AG04450 (cell line): Measurements from ENCODE around the gene DUSP1. TPM values are rescaled to one million over a fixed set of nuclear protein-coding genes. Genes with fewer than 3 reads are reported as not detected.

Experiments used
- CTCF ChIA-PET: fragments of 300-600, 350-600 bp; formaldehyde crosslinking; extraction: SDS; loops from one replicate; lab custom pipeline; 2022; ENCODE audit warnings: antibody characterized with exemption, inconsistent platforms; lab: Charles Lee
- POLR2A ChIA-PET: fragments of 350-600 bp; formaldehyde crosslinking; extraction: SDS; loops from one replicate; lab custom pipeline; 2021; ENCODE audit warnings: antibody characterized with exemption, inconsistent platforms; lab: Yijun Ruan, JAX
- DNase-seq: peaks from one replicate; pipeline ENCODE4 v3.0.0-alpha.2; 2011; ENCODE audit warnings: low read depth, low spot score
- H3K27ac ChIP-seq: one replicate; pipeline ENCODE4 v1.5.1; 2012; ENCODE audit warnings: low read depth, low read length, control low read depth
- H3K27me3 ChIP-seq: one replicate; pipeline ENCODE4 v1.6.0; 2012; ENCODE audit warnings: low read length; ENCODE audit not compliant: control insufficient read depth, insufficient read depth
- H3K4me3 ChIP-seq: 2 replicates; pipeline ENCODE4 v1.5.1; 2011; ENCODE audit warnings: mild to moderate bottlenecking, low read depth, low read length, control low read depth
- H3K9me3 ChIP-seq: 2 replicates; pipeline ENCODE4 v1.5.1; 2012; ENCODE audit warnings: low read length; ENCODE audit not compliant: control insufficient read depth, insufficient read depth
- CTCF ChIP-seq: IDR thresholded peaks from 2 replicates; pipeline ENCODE4 v1.5.1; 2011; ENCODE audit warnings: low read depth, low read length, control low read depth, inconsistent platforms
- polyA plus RNA-seq: library from polyadenylated mRNA; depleted of rRNA; stranded (reverse); fragments of >200 nt; gene quantifications from 2 replicates; pipeline ENCODE4 v1.2.3, GENCODE V29; 2011

Gene DUSP1
- polyA plus RNA-seq, 1 experiment, result 98.8 TPM

- POLR2A ChIA-PET, result interaction anchor here (0.7 kb wide), 1 partner anchor 12 kb away, joined by 3 read pairs; no protein-coding TSS in a partner anchor
- Histone ChIP-seq H3K27me3 (peaks cover 4% of the 10 kb centered on the region), H3K9me3 (no peaks in the 10 kb centered on the region; the same call in 1 of the 2 replicates), H3K4me3 (no peak overlapping the region), H3K27ac (no peak overlapping the region)
- TF ChIP-seq CTCF, result no peak
- DNase-seq, result no peak
- CTCF ChIA-PET, result interaction anchor here (1.0 to 1.6 kb wide), 3 partner anchors 8 to 210 kb away, joined by 3 to 7 read pairs (median 4); no protein-coding TSS in a partner anchor
Measured at GRCh38 chr5:172722327-172722815, 48.6 kb downstream of the DUSP1 start.

- ChIA-PET POLR2A (no interaction called here), CTCF (no interaction called here)
- Histone ChIP-seq H3K4me3 (no peak overlapping the region), H3K27ac (no peak overlapping the region), H3K27me3 (peaks cover 4% of the 10 kb centered on the region), H3K9me3 (no peaks in the 10 kb centered on the region; the same call in 1 of the 2 replicates)
- no peak for TF ChIP-seq CTCF
- no peak for DNase-seq
Measured at GRCh38 chr5:172721455-172722326, 49.3 kb downstream of the DUSP1 start.

GRCh38 chr5:172720655-172721054 lies 50.3 kb downstream of the DUSP1 start:
- TF ChIP-seq CTCF, result no peak
- CTCF ChIA-PET, result interaction anchor here (1.5 to 1.9 kb wide), 2 partner anchors 20 to 211 kb away, joined by 3 to 5 read pairs; no protein-coding TSS in a partner anchor
- Histone ChIP-seq H3K27ac (no peak overlapping the region), H3K9me3 (no peaks in the 10 kb centered on the region; the same call in 1 of the 2 replicates), H3K4me3 (no peak overlapping the region), H3K27me3 (peaks cover 4% of the 10 kb centered on the region)
- POLR2A ChIA-PET, result no interaction called here
- DNase-seq, result no peak

GRCh38 chr5:172719211-172719610 lies 51.8 kb downstream of the DUSP1 start:
- CTCF ChIA-PET, result interaction anchor here (1.9 kb wide), 1 partner anchor 212 kb away, joined by 5 read pairs; no protein-coding TSS in a partner anchor
- no peak overlapping the region for H3K27ac ChIP-seq
- DNase-seq, result no peak

More at GRCh38 chr5:172719211-172719610, 51.8 kb downstream of the DUSP1 start:
- H3K4me3 ChIP-seq, result no peak overlapping the region
- no peak for TF ChIP-seq CTCF
- peaks cover 2% of the 10 kb centered on the region for H3K27me3 ChIP-seq
- no peaks in the 10 kb centered on the region for H3K9me3 ChIP-seq
- POLR2A ChIA-PET, result no interaction called here
